ENCODE results near the gene TTLL6. TPM values are rescaled to one million over a fixed set of nuclear protein-coding genes. Genes with fewer than 3 reads are reported as not detected.

The TTLL6 gene
- total RNA-seq, 1 donor from 2014 or later: not detected

- no peak overlapping the region for H3K27ac Mint-ChIP-seq (ENCODE audit: unreplicated experiment)
- H3K4me3 Mint-ChIP-seq (ENCODE audit: unreplicated experiment): peak overlapping the region; percentile 52
- TF ChIP-seq, protein P1, sequence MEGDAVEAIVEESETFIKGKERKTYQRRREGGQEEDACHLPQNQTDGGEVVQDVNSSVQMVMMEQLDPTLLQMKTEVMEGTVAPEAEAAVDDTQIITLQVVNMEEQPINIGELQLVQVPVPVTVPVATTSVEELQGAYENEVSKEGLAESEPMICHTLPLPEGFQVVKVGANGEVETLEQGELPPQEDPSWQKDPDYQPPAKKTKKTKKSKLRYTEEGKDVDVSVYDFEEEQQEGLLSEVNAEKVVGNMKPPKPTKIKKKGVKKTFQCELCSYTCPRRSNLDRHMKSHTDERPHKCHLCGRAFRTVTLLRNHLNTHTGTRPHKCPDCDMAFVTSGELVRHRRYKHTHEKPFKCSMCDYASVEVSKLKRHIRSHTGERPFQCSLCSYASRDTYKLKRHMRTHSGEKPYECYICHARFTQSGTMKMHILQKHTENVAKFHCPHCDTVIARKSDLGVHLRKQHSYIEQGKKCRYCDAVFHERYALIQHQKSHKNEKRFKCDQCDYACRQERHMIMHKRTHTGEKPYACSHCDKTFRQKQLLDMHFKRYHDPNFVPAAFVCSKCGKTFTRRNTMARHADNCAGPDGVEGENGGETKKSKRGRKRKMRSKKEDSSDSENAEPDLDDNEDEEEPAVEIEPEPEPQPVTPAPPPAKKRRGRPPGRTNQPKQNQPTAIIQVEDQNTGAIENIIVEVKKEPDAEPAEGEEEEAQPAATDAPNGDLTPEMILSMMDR (IDR thresholded peaks at IDR 0.05): no peak
- peaks cover 3% of the 10 kb centered on the region for H3K36me3 Mint-ChIP-seq (ENCODE audit: unreplicated experiment)
- no peak for DNase-seq (ENCODE audit: extremely low spot score, unreplicated experiment)
- H3K27me3 Mint-ChIP-seq (ENCODE audit: unreplicated experiment): peaks cover 97% of the 10 kb centered on the region
- peaks cover 15% of the 10 kb centered on the region for H3K4me1 Mint-ChIP-seq (ENCODE audit: unreplicated experiment)
- no peaks in the 10 kb centered on the region for H3K9me3 Mint-ChIP-seq (ENCODE audit: unreplicated experiment)
These were observed 83.2 kb downstream of the TTLL6 start for GRCh38 chr17:48733632-48734328.

DNA sequence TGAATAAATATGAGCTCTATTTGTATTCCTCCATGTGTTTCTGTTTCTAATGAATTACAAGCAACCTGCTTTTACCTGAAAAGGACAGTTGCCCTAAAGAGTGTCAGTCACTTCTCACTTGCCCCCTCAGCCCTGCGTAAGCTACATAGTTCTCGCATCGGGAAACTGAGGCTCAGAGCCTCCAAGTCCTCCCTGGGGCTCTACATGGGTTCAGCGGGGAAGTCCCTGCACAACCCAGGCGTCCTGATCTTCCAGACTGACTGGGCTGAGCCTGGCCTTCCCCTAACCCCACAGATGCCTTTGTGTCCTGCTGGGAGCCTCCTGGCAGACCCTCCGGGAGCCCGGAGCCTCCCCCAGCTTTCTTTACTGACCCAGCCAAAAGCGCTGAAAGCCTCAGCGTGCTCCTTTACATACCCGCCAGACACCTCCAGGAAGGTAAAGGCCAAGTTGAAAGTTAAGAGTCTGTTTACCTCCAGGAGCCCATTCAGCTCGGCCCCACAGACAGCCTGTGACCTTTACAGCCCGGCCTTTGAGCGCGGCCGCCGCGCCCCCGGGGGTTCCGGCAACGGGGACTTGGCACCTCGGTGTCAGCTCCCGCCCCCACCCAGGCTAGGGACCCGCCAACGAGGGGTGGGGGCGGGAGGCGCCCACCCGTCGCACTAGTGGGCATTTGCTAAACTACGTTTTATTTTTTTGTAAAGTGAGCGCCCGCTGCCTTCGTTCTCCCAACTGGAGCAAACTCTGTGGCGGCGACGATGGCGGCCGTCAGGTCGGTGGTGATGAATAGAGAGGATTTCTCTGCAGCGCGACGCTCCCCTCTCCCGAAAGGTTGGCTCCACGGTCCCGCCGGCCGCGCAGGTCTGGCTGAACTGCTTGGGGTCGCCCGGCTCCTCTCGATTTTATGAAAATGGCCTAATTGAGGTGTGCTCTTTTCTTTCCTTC, 84.1 kb downstream of the TTLL6 start:
- peaks cover 3% of the 10 kb centered on the region for H3K36me3 Mint-ChIP-seq (ENCODE audit: unreplicated experiment)
- H3K4me3 Mint-ChIP-seq (ENCODE audit: unreplicated experiment): peak overlapping the region; percentile 52
- DNase-seq (ENCODE audit: extremely low spot score, unreplicated experiment): no peak
- no peak overlapping the region for H3K27ac Mint-ChIP-seq (ENCODE audit: unreplicated experiment)
- H3K4me1 Mint-ChIP-seq (ENCODE audit: unreplicated experiment): peaks cover 20% of the 10 kb centered on the region
- H3K27me3 Mint-ChIP-seq (ENCODE audit: unreplicated experiment): peaks cover 96% of the 10 kb centered on the region
- TF ChIP-seq, protein P1 (IDR thresholded peaks at IDR 0.05): no peak
- no peaks in the 10 kb centered on the region for H3K9me3 Mint-ChIP-seq (ENCODE audit: unreplicated experiment)

GRCh38 chr17:48731355-48731754, 85.7 kb downstream of the TTLL6 start:
- H3K27me3 Mint-ChIP-seq (ENCODE audit: unreplicated experiment): peaks cover 96% of the 10 kb centered on the region
- H3K36me3 Mint-ChIP-seq (ENCODE audit: unreplicated experiment): peaks cover 3% of the 10 kb centered on the region
- H3K4me3 Mint-ChIP-seq (ENCODE audit: unreplicated experiment): no peak overlapping the region
- H3K27ac Mint-ChIP-seq (ENCODE audit: unreplicated experiment): no peak overlapping the region
- TF ChIP-seq, protein P1 (IDR thresholded peaks at IDR 0.05): no peak
- no peaks in the 10 kb centered on the region for H3K9me3 Mint-ChIP-seq (ENCODE audit: unreplicated experiment)
- H3K4me1 Mint-ChIP-seq (ENCODE audit: unreplicated experiment): peaks cover 20% of the 10 kb centered on the region
- no peak for DNase-seq (ENCODE audit: extremely low spot score, unreplicated experiment)

DNA sequence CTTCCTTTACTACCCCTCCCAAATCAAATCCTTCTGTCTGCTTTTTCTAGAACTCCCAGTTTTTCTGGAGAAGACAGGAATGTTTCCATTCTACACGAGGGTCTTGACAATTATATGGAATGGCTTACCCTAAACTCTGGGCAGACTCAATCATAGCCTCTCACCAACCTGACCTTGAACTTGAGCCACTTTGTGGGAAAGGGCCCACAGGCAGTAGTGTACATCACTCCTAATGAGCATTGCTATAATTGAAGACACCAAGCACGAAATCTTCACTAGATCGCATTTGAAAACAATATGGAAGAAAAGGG, 86.8 kb downstream of the TTLL6 start:
- TF ChIP-seq, protein P1 (IDR thresholded peaks at IDR 0.05): no peak
- Mint-ChIP-seq H3K36me3 (ENCODE audit: unreplicated experiment) (peaks cover 3% of the 10 kb centered on the region), H3K27ac (ENCODE audit: unreplicated experiment) (no peak overlapping the region), H3K4me1 (ENCODE audit: unreplicated experiment) (peaks cover 20% of the 10 kb centered on the region), H3K27me3 (ENCODE audit: unreplicated experiment) (peaks cover 96% of the 10 kb centered on the region), H3K4me3 (ENCODE audit: unreplicated experiment) (no peak overlapping the region), H3K9me3 (ENCODE audit: unreplicated experiment) (no peaks in the 10 kb centered on the region)
- no peak for DNase-seq (ENCODE audit: extremely low spot score, unreplicated experiment)
